Kidney epithelial cell (primary cell): ENCODE results near the gene THAP7. TPM values are rescaled to one million over a fixed set of nuclear protein-coding genes. Genes with fewer than 3 reads are reported as not detected.

Experiments
- DNase-seq: peaks from one replicate; pipeline ENCODE4 v3.0.0-alpha.2; 2010; ENCODE audit warnings: low read depth
- H3K27me3 ChIP-seq: 2 replicates; pipeline ENCODE4 v1.6.0; 2011; ENCODE audit warnings: low read length; ENCODE audit not compliant: control insufficient read depth, insufficient read depth
- H3K36me3 ChIP-seq: 2 replicates; pipeline ENCODE4 v1.5.1; 2011; ENCODE audit warnings: low read length; ENCODE audit not compliant: control insufficient read depth, insufficient read depth
- H3K4me3 ChIP-seq: 2 replicates; pipeline ENCODE4 v1.5.1; 2011; ENCODE audit warnings: low read depth, mild to moderate bottlenecking, control low read depth, low read length
- CTCF ChIP-seq: IDR thresholded peaks from 2 replicates; pipeline ENCODE4 v1.5.1; 2011; ENCODE audit warnings: mild to moderate bottlenecking, moderate library complexity, low read length, control low read depth, inconsistent platforms; ENCODE audit not compliant: insufficient read depth, poor library complexity, severe bottlenecking
- total RNA-seq: library from RNA; depleted of rRNA; stranded (reverse); fragments of >200 nt; gene quantifications from 2 replicates; pipeline ENCODE4 v1.2.3, GENCODE V29; 2015

The THAP7 gene
- total RNA-seq, 1 donor from 2014 or later: 37.9 TPM

DNA sequence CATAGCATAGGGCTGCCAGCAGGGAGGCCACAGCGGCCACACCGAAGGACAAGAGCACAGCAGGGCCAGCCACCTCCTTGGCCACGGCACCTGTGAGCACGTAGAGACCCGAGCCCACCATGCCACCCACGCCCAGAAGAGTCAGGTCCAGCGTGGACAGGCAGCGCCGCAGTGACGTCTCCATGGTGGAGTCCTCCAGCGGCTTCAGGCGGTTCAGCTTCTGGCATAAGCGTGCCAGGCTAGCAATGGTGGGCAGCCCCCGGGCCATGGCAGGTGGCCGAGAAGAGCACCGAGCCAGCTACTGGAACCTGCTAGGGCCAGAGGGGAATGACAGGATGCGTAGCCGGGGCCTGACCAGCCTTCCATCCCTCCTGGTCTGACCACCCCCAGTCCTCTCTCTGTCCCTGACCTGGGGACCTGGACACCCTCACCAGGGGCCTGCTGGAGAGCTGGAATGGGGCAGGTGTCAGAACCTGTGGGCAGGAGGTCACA is 29.7 kb upstream of the THAP7 start:
- H3K4me3 ChIP-seq: no peak overlapping the region

GRCh38 chr22:21030621-21031544 is 29.0 kb upstream of the THAP7 start:
- H3K27me3 ChIP-seq: peaks cover 29% of the 10 kb centered on the region
- no peaks in the 10 kb centered on the region for H3K36me3 ChIP-seq
- TF ChIP-seq CTCF: no peak

More for the DNA sequence above, 29.7 kb upstream of the THAP7 start:
- TF ChIP-seq CTCF: no peak
- DNase-seq: no peak
- H3K27me3 ChIP-seq: peaks cover 28% of the 10 kb centered on the region
- no peaks in the 10 kb centered on the region for H3K36me3 ChIP-seq

DNA sequence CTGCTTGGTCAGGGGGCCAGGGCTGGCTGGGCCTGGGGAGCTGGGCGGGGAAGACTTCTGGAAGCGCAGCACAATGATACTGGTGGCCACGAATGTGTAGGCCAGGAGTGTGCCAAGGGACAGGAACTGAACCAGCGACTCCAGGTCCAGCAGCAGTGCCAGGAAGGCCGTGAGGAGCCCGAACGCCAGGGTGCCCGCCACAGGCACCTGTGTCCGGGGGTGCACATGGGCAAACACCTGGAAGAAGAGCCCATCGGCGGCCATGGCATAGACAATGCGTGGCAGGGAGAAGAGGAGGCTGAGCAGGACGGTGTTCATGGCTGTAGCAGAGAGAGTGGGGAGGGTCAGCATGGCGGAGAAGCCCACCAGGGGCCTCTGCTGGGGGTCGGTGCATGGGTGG is 28.1 kb upstream of the THAP7 start:
- no peak for DNase-seq
- no peak overlapping the region for H3K4me3 ChIP-seq
- no peaks in the 10 kb centered on the region for H3K36me3 ChIP-seq
- no peak for TF ChIP-seq CTCF
- H3K27me3 ChIP-seq: peaks cover 29% of the 10 kb centered on the region

More at GRCh38 chr22:21030621-21031544, 29.0 kb upstream of the THAP7 start:
- DNase-seq: no peak
- no peak overlapping the region for H3K4me3 ChIP-seq

GRCh38 chr22:21029486-21030025 is 27.6 kb upstream of the THAP7 start:
- no peak for DNase-seq
- Histone ChIP-seq H3K27me3 (peaks cover 29% of the 10 kb centered on the region), H3K4me3 (no peak overlapping the region), H3K36me3 (no peaks in the 10 kb centered on the region)
- TF ChIP-seq CTCF: no peak

GRCh38 chr22:21028277-21029251 is 26.6 kb upstream of the THAP7 start:
- Histone ChIP-seq H3K4me3 (no peak overlapping the region), H3K36me3 (no peaks in the 10 kb centered on the region), H3K27me3 (peaks cover 27% of the 10 kb centered on the region)
- DNase-seq: no peak
- no peak for TF ChIP-seq CTCF
